NCI-H2107 treated with DMSO at 0.1 percent for 48 hours (cell line): ENCODE results near the gene RNF157.
"Not testable (repeated sequence)": the region's sequence is repeated elsewhere in the genome, so short reads cannot be mapped to it uniquely, and the experiment has no call there.

Source experiments
- DNase-seq: peaks from one replicate; lab custom pipeline; 2025; ENCODE audit not compliant: unreplicated experiment; lab: John Stamatoyannopoulos, UW

RNF157 gene

DNA sequence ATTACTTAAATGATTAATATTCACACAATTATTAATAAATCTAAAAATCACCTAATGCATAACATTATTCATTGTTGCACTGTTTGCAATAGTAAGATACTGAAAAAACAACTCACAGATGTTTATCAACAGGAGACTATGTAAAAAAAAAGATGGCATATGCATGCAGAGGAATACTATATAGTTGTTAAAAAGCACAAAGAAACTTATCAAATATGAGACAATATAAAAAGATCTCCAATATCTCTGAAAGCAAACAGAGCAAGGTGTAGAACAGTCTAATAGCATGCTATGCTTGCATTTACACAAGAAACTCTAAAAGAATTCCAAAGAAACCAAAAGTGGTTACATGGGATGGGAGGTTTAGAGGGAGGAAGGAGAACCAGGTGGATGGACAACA is 3.7 kb downstream of the RNF157 start:
- no peak for DNase-seq

DNA sequence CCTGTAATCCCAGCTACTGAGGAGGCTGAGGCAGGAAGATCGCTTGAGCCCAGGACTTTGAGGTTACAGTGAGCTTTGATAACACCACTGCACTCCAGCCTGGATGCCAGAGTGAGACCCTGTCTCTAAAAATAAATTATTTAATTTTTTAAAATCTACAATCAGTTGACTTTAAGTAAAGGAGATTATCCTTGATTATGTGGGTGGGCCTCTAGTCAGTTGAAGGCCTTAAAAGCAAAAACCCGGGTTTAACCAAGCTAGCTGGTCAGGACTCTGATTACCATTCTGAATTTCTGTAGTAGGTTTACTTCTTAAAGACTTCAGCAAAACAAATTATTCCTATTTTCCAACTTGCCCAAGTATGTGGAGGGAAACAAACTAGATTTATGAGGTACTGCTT is 4.4 kb downstream of the RNF157 start:
- DNase-seq: no peak

- no peak for DNase-seq
These were observed 6.0 kb downstream of the RNF157 start for GRCh38 chr17:76234354-76234679.

DNA sequence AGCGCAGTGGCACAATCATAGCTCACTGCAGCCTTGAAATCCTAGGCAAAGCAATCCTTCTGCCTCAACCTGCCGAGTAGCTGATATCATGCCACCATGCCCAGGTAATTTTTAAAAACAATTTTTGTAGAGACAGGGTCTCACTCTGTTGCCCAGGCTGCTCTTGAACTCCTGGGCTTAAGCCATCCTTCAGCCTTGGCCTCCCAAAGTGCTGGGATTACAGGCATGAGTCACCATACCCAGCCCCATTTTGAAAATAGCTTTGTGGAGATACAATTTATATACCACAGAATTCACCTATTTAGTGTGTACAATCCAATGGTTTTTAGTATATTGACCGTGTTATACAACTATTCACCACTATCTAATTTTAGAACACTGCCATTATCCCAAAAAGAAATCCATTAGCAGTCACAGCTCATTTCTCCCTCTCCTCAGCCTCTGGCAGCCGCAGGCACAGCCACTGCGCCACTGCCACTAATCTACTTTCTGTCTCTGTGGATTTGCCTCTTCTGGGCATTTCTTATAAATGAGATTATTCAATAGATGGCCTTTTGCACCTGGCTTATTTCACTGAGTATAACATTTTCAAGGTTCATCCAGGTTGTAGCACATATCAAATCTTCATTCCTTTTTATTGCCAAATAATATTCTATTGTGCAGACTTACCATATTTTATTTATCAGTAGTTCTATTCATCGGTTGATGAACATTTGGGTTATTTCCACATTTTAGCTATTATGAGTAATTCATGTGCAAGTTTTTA is 6.5 kb downstream of the RNF157 start:
- no peak for DNase-seq

DNA sequence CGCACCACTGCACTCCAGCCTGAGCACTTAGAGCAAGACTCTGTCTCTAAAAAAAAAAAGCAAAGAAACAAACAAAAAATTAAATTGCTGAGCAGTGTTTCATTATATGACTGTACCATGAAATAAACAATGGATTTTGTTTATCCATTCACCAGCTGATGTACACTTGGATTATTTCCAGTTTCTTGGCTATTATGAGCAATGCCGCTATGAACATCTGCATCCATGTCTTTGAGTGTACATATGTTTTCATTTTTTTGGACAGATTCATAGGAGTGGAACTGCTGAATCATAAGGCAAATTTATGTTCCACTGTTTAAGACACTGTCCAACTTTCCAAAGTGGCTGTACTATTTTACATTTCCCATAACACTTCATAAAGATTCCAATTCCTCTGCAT is 8.0 kb downstream of the RNF157 start:
- no peak for DNase-seq

- not testable (repeated sequence) for DNase-seq
These were observed 13.5 kb downstream of the RNF157 start for GRCh38 chr17:76226749-76227148.

GRCh38 chr17:76225373-76226086 is 14.8 kb downstream of the RNF157 start:
- not testable (repeated sequence) for DNase-seq

- no peak for DNase-seq
These were observed 16.5 kb downstream of the RNF157 start for GRCh38 chr17:76223802-76224201.

DNA sequence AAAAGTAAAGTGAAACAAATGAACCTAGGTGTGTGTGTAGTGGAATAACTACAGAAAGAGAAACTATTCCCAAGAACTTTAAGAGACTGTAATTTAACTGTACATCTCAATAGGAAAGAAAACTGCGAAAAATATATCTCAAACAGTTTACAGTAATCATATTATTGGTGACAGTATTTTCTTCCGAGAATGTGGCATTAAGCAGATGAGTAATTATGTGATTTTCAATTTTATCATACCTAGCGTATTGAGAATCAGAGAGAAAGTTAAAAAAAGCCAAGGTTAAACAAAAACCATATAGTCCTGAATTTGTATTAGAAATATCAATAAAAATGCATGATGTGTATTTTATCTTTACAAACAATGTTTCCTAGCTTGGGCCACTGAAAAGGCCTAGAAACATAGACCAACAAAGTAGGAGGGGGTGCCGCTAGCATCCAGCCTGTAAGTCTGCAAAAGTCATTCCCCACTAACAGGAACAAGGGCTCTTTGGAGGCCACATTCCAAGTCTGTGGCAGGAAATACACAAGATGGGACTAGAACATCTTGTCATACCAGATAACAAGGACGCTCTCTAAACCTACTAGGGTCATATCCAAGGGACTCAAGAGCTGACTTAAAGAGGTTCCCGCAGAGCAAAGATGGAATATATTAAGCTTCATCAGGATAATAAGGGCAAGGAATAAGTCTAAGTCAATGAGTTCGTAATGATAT is 20.5 kb downstream of the RNF157 start:
- DNase-seq: no peak

- no peak for DNase-seq
These were observed 23.2 kb downstream of the RNF157 start for GRCh38 chr17:76217081-76217480.

- no peak for DNase-seq
These were observed 26.8 kb downstream of the RNF157 start for GRCh38 chr17:76213491-76213890.

- DNase-seq: peak; percentile 41
These were observed 32.2 kb downstream of the RNF157 start for GRCh38 chr17:76208120-76208519.

DNA sequence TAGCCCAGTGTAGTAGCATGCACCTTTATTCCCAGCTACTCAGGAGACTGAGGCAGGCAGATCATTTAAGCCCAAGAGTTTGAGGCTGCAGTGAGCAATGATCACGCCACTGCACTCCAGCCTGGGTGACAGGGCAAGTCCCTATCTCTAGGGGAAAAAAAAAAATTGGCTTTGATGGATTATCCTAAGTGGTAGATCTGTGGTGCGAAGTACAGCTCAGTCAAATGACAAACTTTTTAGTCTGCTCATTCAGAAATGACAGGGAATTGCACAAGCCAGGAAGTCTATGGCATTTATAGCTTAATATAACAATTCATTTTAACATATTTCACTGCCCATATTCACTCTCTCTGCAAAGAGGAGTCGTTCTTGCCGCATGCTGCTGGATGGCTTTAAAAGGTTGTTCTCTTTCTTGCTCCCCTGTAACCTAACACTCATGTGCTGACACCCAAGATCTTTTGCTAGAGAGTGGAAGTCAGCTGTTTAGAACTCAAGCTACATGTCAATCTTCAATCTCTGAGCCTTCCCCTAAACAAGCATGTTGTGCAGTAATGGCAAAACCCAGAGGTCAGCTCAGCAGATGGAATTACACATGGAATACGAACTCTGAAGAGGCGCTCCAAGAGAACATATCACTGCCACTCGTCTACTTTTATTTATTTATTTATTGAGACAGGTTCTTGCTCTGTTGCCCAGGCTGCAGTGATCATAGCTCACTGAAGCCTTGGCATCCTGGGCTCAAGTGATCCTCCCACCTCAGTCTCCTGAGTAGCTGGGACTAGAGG is 32.8 kb downstream of the RNF157 start:
- no peak for DNase-seq

- DNase-seq: not testable (repeated sequence)
These were observed 34.6 kb downstream of the RNF157 start for GRCh38 chr17:76205542-76206144.

DNA sequence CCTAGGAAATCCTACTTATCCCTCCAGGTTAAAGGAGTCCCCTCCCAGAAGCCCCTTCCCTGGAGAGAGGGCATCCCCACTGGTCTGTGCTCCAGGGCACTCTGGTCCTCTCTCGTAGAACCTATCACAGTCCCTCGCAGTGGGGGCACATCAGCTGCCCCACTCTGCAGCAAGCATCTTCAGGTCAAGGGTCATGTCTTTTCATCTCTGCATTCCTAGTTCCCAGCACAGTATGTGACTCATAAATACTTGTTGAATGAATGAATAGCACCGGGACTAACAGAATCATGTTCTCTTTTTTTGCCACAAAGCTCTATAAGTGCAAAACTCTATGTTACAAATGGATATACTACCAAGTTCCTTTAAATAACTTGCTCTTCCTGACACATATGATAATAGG is 36.0 kb downstream of the RNF157 start:
- DNase-seq: no peak

- DNase-seq: no peak
These were observed 39.9 kb downstream of the RNF157 start for GRCh38 chr17:76200354-76200753.

- no peak for DNase-seq
These were observed 40.8 kb downstream of the RNF157 start for GRCh38 chr17:76199469-76199868.

DNA sequence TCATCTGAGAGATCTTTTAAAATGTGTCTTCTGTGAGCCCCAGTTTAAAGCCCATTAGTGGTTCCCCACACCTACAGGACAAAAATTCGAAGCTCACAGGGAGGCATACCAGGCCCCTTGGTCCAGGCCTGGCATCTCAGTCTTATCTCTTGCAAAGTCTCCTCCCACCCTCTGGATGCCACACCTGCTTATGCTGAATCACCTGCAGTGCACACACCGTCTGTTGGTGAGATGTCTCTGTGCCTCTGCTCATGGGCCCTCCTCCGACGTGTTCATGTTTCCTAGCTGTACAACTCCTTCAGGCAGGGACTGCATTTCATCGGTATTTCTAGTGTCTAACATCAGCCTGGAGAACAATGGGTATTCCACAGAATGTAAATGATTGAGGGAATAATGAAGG is 41.6 kb downstream of the RNF157 start:
- no peak for DNase-seq

DNA sequence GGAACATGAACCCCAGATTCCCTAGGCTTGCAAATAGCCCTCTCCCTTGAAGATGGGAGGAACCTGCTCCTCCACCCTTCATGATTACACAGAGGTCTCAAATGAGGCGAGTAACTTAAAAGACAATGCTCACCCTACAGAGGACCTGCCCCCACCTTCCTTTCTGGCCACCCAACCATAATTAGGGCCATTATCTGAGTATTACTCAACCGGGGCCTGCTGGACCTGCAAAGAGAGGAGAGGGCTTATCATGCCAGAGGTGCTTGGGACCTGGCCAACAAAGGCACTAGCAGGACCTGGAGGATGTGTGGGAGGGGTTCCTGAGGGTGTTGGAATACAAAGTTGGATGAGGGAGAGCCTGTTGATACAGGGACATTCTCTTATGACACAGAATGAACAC is 42.4 kb downstream of the RNF157 start:
- DNase-seq: no peak

GRCh38 chr17:76196675-76197074 is 43.6 kb downstream of the RNF157 start:
- DNase-seq: no peak
